Vagina (tissue), 2 donors: ENCODE measurements around the gene TAF10. TPM values are rescaled to one million over a fixed set of nuclear protein-coding genes. Genes with fewer than 3 reads are reported as not detected.

ENCODE experiments used
- DNase-seq, 2 donors: peaks; one replicate each; pipeline ENCODE4 v3.0.0-alpha.2; 2017; ENCODE audit errors: extremely low spot score in 2 of 2
- H3K27ac ChIP-seq: fragments of 200-600 bp; sonication (generic); one replicate; pipeline ENCODE4 v1.5.1; 2019
- H3K27me3 ChIP-seq: fragments of 200-600 bp; sonication (generic); one replicate; pipeline ENCODE4 v1.5.1; 2019
- H3K36me3 ChIP-seq, 2 donors: fragments of 200-600 bp; sonication (generic); one replicate each; pipeline ENCODE4 v1.5.1; 2017 to 2019
- H3K4me1 ChIP-seq: fragments of 200-600 bp; sonication (generic); one replicate; pipeline ENCODE4 v1.5.1; 2019
- H3K4me3 ChIP-seq, 2 donors: fragments of 200-600 bp; sonication (generic); 1 replicate in 1 of 2; 2 replicates in 1 of 2; pipeline ENCODE4 v1.5.1; 2016 to 2019
- H3K9me3 ChIP-seq: fragments of 200-600 bp; sonication (generic); one replicate; pipeline ENCODE4 v1.5.1; 2019
- CTCF ChIP-seq, 3 experiments: fragments of 450-650 bp in 2 of 3; fragments of 200-600 bp in 1 of 3; sonication (generic) in 1 of 3; IDR thresholded peaks; one replicate each; pipeline ENCODE4 v1.5.1; 2017 to 2019; ENCODE audit warnings: antibody characterized with exemption in 3 of 3, mild to moderate bottlenecking in 2 of 3, moderate library complexity in 2 of 3
- POLR2A ChIP-seq, 2 donors: fragments of 450-650 bp; IDR thresholded peaks; one replicate each; pipeline ENCODE4 v1.6.1; 2017; ENCODE audit warnings: antibody characterized with exemption in 2 of 2, mild to moderate bottlenecking in 2 of 2, moderate library complexity in 2 of 2
- POLR2AphosphoS5 ChIP-seq, 2 donors: sonication (generic); formaldehyde crosslinking; IDR thresholded peaks; one replicate each; pipeline ENCODE4 v1.9.0; 2017; ENCODE audit warnings: antibody characterized with exemption in 2 of 2, mild to moderate bottlenecking in 2 of 2, low read depth in 1 of 2; ENCODE audit not compliant: insufficient read depth in 1 of 2
- intact Hi-C: fragments of 100-400 bp; cut with DNase I; formaldehyde crosslinking; loops from one replicate; pipeline ENCODE4 v1.15.1; 2023
- total RNA-seq: library from RNA; depleted of rRNA; stranded (reverse); fragments of >200 nt; gene quantifications from one replicate; pipeline ENCODE4 v1.2.3, GENCODE V29; 2016

TAF10 gene
- total RNA-seq, 1 donor from 2014 or later: 48.1 TPM

DNA sequence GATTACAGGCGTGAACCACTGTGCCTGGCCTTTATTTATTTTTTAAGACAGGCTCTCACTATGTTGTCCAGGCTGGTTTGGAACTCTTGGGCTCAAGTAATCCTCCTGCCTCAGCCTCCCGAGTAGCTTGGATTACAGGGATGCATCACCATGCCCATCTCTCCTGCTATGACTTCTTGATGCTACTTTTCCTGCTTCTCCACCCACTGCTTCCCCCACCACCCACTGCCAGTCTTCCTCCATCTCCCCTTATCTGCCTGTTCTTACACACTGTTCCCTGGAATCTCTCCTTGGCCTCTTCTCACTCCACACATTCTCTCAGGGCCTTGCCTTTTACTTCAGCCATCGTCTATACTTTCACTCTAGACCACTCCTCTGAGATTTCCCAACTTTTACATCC is 24.5 kb upstream of the TAF10 start:
- TF ChIP-seq POLR2A (IDR thresholded peaks at IDR 0.05) (no peak), POLR2AphosphoS5 (IDR thresholded peaks at IDR 0.05; ENCODE audit: insufficient read depth in 1 of 2, low read depth in 1 of 2) (no peak), CTCF (IDR thresholded peaks at IDR 0.05) (no peak)
- intact Hi-C loops: loop anchor here (5.0 kb wide), 1 partner anchor 1449 kb away; no protein-coding TSS in a partner anchor
- Histone ChIP-seq H3K36me3 (peaks cover 0 to 37% of the 10 kb centered on the region in 2 donors), H3K9me3 (no peaks in the 10 kb centered on the region), H3K27ac (peak overlapping the region; percentile 15), H3K4me1 (peaks cover 46% of the 10 kb centered on the region), H3K27me3 (no peaks in the 10 kb centered on the region), H3K4me3 (no peak overlapping the region)
- DNase-seq: no peak

- Histone ChIP-seq H3K4me1 (peaks cover 46% of the 10 kb centered on the region), H3K27me3 (no peaks in the 10 kb centered on the region), H3K36me3 (peaks cover 0 to 31% of the 10 kb centered on the region in 2 donors), H3K9me3 (no peaks in the 10 kb centered on the region), H3K4me3 (no peak overlapping the region), H3K27ac (peak overlapping the region; percentile 50)
- TF ChIP-seq CTCF (IDR thresholded peaks at IDR 0.05) (no peak), POLR2AphosphoS5 (IDR thresholded peaks at IDR 0.05; ENCODE audit: insufficient read depth in 1 of 2, low read depth in 1 of 2) (peak; percentile 50 to 52), POLR2A (IDR thresholded peaks at IDR 0.05) (no peak)
- intact Hi-C loops: loop anchor here (5.0 kb wide), 1 partner anchor 1448 kb away; no protein-coding TSS in a partner anchor
- no peak for DNase-seq
Observed at GRCh38 chr11:6635082-6635932, 23.3 kb upstream of the TAF10 start.

GRCh38 chr11:6634534-6634933 is 22.5 kb upstream of the TAF10 start:
- intact Hi-C loops: no loop called here
- Histone ChIP-seq H3K36me3 (peaks cover 0 to 29% of the 10 kb centered on the region in 2 donors), H3K27ac (no peak overlapping the region), H3K27me3 (no peaks in the 10 kb centered on the region), H3K4me1 (peaks cover 43% of the 10 kb centered on the region), H3K4me3 (no peak overlapping the region), H3K9me3 (no peaks in the 10 kb centered on the region)
- no peak for DNase-seq
- TF ChIP-seq POLR2AphosphoS5 (IDR thresholded peaks at IDR 0.05; ENCODE audit: insufficient read depth in 1 of 2, low read depth in 1 of 2): no peak
- no peak for TF ChIP-seq CTCF (IDR thresholded peaks at IDR 0.05)
- no peak for TF ChIP-seq POLR2A (IDR thresholded peaks at IDR 0.05)

DNA sequence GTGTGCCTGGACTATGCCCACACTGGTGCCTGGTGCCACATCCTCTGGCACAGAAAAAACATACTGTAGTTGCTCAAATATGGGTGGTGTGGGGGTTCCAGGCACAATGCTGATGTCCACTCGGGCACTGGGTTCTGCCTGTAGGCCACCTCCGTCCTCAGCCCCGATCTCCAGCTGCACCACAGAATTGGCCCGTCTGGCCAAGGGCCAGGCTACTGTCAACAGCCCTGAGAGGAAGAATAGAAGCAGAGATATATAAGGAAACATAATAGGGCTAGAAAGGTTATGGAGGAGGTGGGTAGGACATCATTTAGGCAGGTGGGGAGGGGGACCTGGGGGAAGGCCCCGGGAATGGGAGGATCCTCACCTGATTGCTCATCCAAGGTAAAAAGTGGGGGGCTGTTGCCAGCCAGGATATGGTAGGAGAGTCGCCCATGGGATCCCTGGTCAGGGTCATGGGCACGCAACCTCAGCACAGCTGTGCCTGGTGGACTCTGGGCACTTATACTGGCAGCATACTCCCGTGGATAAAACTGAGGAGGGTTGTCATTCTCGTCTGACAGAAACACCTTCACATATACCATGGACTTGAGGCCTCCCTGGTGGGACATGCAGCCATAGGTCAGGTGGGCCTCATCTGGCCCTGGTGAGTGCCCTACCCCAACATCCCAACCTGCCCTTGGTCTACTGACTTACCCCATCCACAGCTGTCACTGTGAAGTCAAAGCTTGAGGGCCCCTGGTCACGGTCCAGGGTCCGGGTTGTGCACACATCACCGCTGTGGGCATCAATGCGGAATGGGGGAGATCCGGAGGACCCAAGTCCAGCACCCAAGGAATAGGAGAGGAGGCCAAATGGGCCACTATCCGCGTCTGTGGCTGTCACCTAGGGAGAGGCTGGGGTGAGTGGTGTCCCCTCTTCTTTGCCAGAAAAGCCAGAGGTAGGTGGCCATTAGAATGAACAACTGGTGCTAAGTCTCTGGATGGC is 21.7 kb upstream of the TAF10 start:
- peak overlapping the region; percentile 28 for H3K27ac ChIP-seq
- H3K27me3 ChIP-seq: no peaks in the 10 kb centered on the region
- intact Hi-C loops: no loop called here
- DNase-seq: no peak
- H3K9me3 ChIP-seq: no peaks in the 10 kb centered on the region
- H3K4me1 ChIP-seq: peaks cover 36% of the 10 kb centered on the region
- H3K4me3 ChIP-seq: no peak overlapping the region
- no peak for TF ChIP-seq POLR2A (IDR thresholded peaks at IDR 0.05)
- no peak for TF ChIP-seq CTCF (IDR thresholded peaks at IDR 0.05)
- TF ChIP-seq POLR2AphosphoS5 (IDR thresholded peaks at IDR 0.05; ENCODE audit: insufficient read depth in 1 of 2, low read depth in 1 of 2): no peak
- H3K36me3 ChIP-seq: peaks cover 0 to 33% of the 10 kb centered on the region in 2 donors
